Breast epithelium (tissue), 3 donors: ENCODE data around the gene ARL4A.

ENCODE experiments used
- POLR2A ChIP-seq: fragments of 450-650 bp; IDR thresholded peaks from one replicate; pipeline ENCODE4 v1.6.1; 2016; ENCODE audit warnings: antibody characterized with exemption, mild to moderate bottlenecking, moderate library complexity
- POLR2AphosphoS5 ChIP-seq, 3 donors: sonication (generic); formaldehyde crosslinking; IDR thresholded peaks; one replicate each; pipeline ENCODE4 v1.6.1; 2017; ENCODE audit warnings: antibody characterized with exemption in 3 of 3
- TF ChIP-seq, protein P1 (sequence below), 3 donors: fragments of 450-650 bp; IDR thresholded peaks; one replicate each; pipeline ENCODE4 v1.5.1; 2016 to 2017; ENCODE audit warnings: antibody characterized with exemption in 3 of 3, mild to moderate bottlenecking in 3 of 3, moderate library complexity in 3 of 3

DNA sequence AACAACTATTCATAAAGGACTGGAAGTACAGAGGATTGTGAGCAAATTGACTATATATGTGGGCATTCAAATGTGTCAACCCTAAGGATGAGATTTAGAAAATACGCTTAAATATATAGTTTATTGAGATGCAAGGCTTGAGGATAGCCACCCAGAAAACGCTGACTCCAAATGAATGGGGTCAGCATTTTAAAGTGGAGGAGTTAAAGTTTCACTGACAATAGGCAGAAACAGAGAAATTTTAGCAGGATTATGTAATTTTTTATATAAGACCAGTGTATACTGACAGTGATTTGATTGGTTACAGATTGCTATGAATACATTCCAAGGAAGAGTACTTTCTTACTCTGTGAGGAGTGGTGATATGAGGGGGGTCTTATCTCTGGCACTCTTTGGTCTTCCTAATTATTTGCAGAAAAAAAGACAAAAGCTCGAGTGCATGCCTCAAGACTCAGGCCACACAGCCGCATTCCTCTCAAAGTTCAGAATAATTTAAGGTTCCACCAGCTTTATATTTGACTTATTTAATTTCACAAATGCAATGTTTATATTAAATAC, 38.6 kb upstream of the ARL4A start:
- TF ChIP-seq, protein P1, sequence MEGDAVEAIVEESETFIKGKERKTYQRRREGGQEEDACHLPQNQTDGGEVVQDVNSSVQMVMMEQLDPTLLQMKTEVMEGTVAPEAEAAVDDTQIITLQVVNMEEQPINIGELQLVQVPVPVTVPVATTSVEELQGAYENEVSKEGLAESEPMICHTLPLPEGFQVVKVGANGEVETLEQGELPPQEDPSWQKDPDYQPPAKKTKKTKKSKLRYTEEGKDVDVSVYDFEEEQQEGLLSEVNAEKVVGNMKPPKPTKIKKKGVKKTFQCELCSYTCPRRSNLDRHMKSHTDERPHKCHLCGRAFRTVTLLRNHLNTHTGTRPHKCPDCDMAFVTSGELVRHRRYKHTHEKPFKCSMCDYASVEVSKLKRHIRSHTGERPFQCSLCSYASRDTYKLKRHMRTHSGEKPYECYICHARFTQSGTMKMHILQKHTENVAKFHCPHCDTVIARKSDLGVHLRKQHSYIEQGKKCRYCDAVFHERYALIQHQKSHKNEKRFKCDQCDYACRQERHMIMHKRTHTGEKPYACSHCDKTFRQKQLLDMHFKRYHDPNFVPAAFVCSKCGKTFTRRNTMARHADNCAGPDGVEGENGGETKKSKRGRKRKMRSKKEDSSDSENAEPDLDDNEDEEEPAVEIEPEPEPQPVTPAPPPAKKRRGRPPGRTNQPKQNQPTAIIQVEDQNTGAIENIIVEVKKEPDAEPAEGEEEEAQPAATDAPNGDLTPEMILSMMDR (IDR thresholded peaks at IDR 0.05) = no peak
- TF ChIP-seq POLR2A (no peak), POLR2AphosphoS5 (IDR thresholded peaks at IDR 0.05) (no peak)
